Mesenteric fat pad (tissue), 1 donor: ENCODE results near the gene UBE3A. TPM values are rescaled to one million over a fixed set of nuclear protein-coding genes. Genes with fewer than 3 reads are reported as not detected.
"Not testable (repeated sequence)": the region's sequence is repeated elsewhere in the genome, so short reads cannot be mapped to it uniquely, and the experiment has no call there.

Experiments used
- DNase-seq: peaks from one replicate; pipeline ENCODE4 v3.0.0-alpha.2; 2020; ENCODE audit warnings: low spot score
- total RNA-seq: library from RNA; stranded (reverse); fragmentation: NEBNext Ultra II Directional; extraction: Animal tissue kit (Norgen Biotek cat#: 25700); gene quantifications from one replicate; pipeline ENCODE4 v1.2.1, GENCODE V29; 2021
- donor health status: DM: yes; HTN: yes; CAD: no.

Gene UBE3A
- total RNA-seq, 1 donor from 2014 or later, result 78.7 TPM

GRCh38 chr15:25439369-25439836 lies 579 bp upstream of the UBE3A start:
- no peak for DNase-seq

- peak; percentile 92 for DNase-seq
These were observed 835 bp downstream of the UBE3A start for GRCh38 chr15:25437777-25438600.

- DNase-seq, result no peak
These were observed 2.1 kb downstream of the UBE3A start for GRCh38 chr15:25436707-25437106.

GRCh38 chr15:25435474-25436243 lies 3.2 kb downstream of the UBE3A start:
- no peak for DNase-seq

- no peak for DNase-seq
These were observed 5.5 kb downstream of the UBE3A start for GRCh38 chr15:25433118-25433865.

- no peak for DNase-seq
These were observed 6.8 kb downstream of the UBE3A start for GRCh38 chr15:25431836-25432561.

- DNase-seq, result no peak
These were observed 11.0 kb downstream of the UBE3A start for GRCh38 chr15:25427861-25428260.

- DNase-seq, result no peak
These were observed 11.8 kb downstream of the UBE3A start for GRCh38 chr15:25426896-25427610.

- DNase-seq, result no peak
These were observed 14.8 kb downstream of the UBE3A start for GRCh38 chr15:25424073-25424472.

- no peak for DNase-seq
These were observed 16.8 kb downstream of the UBE3A start for GRCh38 chr15:25422021-25422420.

GRCh38 chr15:25418202-25418601 lies 20.6 kb downstream of the UBE3A start:
- no peak for DNase-seq

- DNase-seq, result no peak
These were observed 21.2 kb downstream of the UBE3A start for GRCh38 chr15:25417604-25418003.

GRCh38 chr15:25416693-25417092 lies 22.1 kb downstream of the UBE3A start:
- no peak for DNase-seq

- no peak for DNase-seq
These were observed 23.1 kb downstream of the UBE3A start for GRCh38 chr15:25415707-25416106.

- no peak for DNase-seq
These were observed 23.6 kb downstream of the UBE3A start for GRCh38 chr15:25415217-25415616.

GRCh38 chr15:25410649-25411048 lies 28.2 kb downstream of the UBE3A start:
- no peak for DNase-seq

- not testable (repeated sequence) for DNase-seq
These were observed 29.1 kb downstream of the UBE3A start for GRCh38 chr15:25409731-25410130.

GRCh38 chr15:25408929-25409328 lies 29.9 kb downstream of the UBE3A start:
- DNase-seq, result no peak

GRCh38 chr15:25408428-25408827 lies 30.4 kb downstream of the UBE3A start:
- no peak for DNase-seq

- DNase-seq, result no peak
These were observed 30.9 kb downstream of the UBE3A start for GRCh38 chr15:25407950-25408349.
